Measurements from ENCODE around the gene SLC35E3. TPM values are rescaled to one million over a fixed set of nuclear protein-coding genes. Genes with fewer than 3 reads are reported as not detected.

SLC35E3 gene
- 6.6 and 9.8 TPM in 2 replicates for total RNA-seq

DNA sequence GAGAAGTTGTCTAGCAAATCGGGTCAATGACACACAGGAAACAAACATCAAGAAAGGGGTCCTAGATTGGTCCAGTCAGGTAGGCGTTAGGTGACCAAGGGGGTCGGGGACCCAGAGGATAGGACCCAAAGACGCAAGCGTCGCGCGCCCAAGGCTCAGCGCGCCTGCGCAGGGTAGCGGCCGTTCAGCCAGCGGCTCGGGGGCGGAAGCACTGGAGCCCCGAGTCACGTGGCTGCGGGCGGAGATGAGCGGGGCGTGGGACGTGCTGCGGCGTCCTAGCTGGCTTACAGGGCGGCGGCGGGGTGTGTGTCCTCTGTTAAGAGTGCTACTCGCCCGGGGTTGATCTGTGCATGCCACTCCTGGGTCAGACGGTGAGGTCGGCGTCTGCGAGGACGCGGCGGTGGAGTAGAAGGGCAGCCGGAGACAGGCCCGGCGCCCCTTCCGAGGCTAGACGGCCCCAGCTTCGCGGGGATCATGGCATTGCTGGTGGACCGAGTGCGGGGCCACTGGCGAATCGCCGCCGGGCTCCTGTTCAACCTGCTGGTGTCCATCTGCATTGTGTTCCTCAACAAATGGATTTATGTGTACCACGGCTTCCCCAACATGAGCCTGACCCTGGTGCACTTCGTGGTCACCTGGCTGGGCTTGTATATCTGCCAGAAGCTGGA is at the start of gene SLC35E3:
TSS of gene SLC35E3 (plus strand) at position 273 of the 668 bp plus-strand sequence. CDS start at position 475, 202 bp downstream.

DNA sequence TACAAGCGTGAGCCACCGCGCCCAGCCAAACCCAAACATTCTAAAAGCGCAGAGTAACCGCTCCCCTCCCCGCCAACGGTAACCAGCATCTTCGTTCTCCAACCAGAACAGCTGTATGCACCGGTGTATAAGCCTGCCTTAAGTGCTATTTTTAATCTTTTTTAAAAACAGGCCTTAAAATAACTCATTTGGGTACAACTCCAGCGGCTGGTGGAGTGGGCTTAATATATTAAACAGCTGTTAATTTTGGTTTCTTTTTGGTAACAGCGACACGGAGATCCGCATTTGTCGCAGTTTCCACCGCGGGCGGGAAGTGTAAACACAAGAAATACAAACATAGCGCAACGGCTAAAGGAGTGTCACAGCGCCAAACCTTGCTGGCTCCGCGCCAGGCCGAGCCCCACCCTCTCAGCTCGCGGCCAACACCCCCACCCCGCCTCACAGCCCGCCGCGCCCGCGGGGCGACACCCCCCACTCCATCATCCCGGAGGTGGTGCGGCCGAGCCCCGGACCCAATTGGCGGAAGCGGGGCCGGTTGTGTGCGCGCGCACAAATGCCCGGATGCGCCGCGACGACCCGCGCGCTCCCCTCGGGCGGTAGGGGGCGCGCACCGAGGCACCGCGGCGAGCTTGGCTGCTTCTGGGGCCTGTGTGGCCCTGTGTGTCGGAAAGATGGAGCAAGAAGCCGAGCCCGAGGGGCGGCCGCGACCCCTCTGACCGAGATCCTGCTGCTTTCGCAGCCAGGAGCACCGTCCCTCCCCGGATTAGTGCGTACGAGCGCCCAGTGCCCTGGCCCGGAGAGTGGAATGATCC is 61.8 kb downstream of the SLC35E3 start, which contains the start of gene MDM2:
TSS of gene MDM2 (plus strand) at position 602 of the 812 bp plus-strand sequence. CDS start 301 bp downstream, outside the sequence.

Other genes starting within 250 kb of the SLC35E3 start
- 238 and 295 TPM in 2 replicates for gene RAP1B, start 135.3 kb upstream of the SLC35E3 start, total RNA-seq
- gene NUP107, start 59.2 kb upstream of the SLC35E3 start, total RNA-seq: 36.4 and 45.7 TPM in 2 replicates
- 202 and 214 TPM in 2 replicates for gene MDM2, start 62.0 kb downstream of the SLC35E3 start, total RNA-seq
- 0.87 and 7.9 TPM in 2 replicates for gene CPM, start 187.0 kb downstream of the SLC35E3 start, total RNA-seq

Data from aortic smooth muscle cell (primary cell).